ENCODE data around the gene ATF7IP2. TPM values are rescaled to one million over a fixed set of nuclear protein-coding genes. Genes with fewer than 3 reads are reported as not detected.
"Not testable (repeated sequence)": the region's sequence is repeated elsewhere in the genome, so short reads cannot be mapped to it uniquely, and the experiment has no call there.

The ATF7IP2 gene, protein sequence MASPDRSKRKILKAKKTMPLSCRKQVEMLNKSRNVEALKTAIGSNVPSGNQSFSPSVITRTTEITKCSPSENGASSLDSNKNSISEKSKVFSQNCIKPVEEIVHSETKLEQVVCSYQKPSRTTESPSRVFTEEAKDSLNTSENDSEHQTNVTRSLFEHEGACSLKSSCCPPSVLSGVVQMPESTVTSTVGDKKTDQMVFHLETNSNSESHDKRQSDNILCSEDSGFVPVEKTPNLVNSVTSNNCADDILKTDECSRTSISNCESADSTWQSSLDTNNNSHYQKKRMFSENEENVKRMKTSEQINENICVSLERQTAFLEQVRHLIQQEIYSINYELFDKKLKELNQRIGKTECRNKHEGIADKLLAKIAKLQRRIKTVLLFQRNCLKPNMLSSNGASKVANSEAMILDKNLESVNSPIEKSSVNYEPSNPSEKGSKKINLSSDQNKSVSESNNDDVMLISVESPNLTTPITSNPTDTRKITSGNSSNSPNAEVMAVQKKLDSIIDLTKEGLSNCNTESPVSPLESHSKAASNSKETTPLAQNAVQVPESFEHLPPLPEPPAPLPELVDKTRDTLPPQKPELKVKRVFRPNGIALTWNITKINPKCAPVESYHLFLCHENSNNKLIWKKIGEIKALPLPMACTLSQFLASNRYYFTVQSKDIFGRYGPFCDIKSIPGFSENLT
- total RNA-seq = 10 to 100 TPM; 15.5 to 32.8 (median 28.3) TPM

GRCh38 chr16:10385725-10386516 is at the start of gene ATF7IP2:
Gene ATF7IP2 (plus strand): TSS chr16:10386061. CDS start chr16:10430621, 44,560 bp downstream.
- peak; percentile 87 to 91 for DNase-seq
- WGBS, 2 donors = 8 to 13% methylated on average over 46 to 53 of the region's 66 CpGs
- Histone ChIP-seq H3K27me3 (no peaks in the 10 kb centered on the region), H3K9me3 (no peaks in the 10 kb centered on the region), H3K4me3 (replicated peaks in 1 of 3) (peak within 1 kb of the TSS; percentile 42 to 67 (median 47)), H3K27ac (peak within 1 kb of the TSS; percentile 61 to 75 (median 69)), H3K4me1 (peaks cover 5 to 8% of the 10 kb centered on the region in 2 donors), H3K36me3 (no peaks in the 10 kb centered on the region)
- intact Hi-C loops (cut with DNase I) = no loop called here
- TF ChIP-seq POLR2A (IDR thresholded peaks at IDR 0.05) (peak in 1 of 2 donors; percentile 90), CTCF (IDR thresholded peaks at IDR 0.05) (no peak)

GRCh38 chr16:10338426-10338825 is 47.4 kb upstream of the ATF7IP2 start:
- DNase-seq = peak in 1 of 2 donors; percentile 7
- Histone ChIP-seq H3K4me3 (replicated peaks in 1 of 3) (no peak overlapping the region), H3K27ac (no peak overlapping the region), H3K36me3 (no peaks in the 10 kb centered on the region), H3K4me1 (peaks cover 0 to 16% of the 10 kb centered on the region in 2 donors), H3K9me3 (no peaks in the 10 kb centered on the region), H3K27me3 (no peaks in the 10 kb centered on the region)
- 43 to 58% methylated on average over 2 of the region's 2 CpGs for WGBS, 2 donors
- intact Hi-C loops (cut with DNase I) = no loop called here
- TF ChIP-seq CTCF (IDR thresholded peaks at IDR 0.05) (no peak), POLR2A (IDR thresholded peaks at IDR 0.05) (no peak)

DNA sequence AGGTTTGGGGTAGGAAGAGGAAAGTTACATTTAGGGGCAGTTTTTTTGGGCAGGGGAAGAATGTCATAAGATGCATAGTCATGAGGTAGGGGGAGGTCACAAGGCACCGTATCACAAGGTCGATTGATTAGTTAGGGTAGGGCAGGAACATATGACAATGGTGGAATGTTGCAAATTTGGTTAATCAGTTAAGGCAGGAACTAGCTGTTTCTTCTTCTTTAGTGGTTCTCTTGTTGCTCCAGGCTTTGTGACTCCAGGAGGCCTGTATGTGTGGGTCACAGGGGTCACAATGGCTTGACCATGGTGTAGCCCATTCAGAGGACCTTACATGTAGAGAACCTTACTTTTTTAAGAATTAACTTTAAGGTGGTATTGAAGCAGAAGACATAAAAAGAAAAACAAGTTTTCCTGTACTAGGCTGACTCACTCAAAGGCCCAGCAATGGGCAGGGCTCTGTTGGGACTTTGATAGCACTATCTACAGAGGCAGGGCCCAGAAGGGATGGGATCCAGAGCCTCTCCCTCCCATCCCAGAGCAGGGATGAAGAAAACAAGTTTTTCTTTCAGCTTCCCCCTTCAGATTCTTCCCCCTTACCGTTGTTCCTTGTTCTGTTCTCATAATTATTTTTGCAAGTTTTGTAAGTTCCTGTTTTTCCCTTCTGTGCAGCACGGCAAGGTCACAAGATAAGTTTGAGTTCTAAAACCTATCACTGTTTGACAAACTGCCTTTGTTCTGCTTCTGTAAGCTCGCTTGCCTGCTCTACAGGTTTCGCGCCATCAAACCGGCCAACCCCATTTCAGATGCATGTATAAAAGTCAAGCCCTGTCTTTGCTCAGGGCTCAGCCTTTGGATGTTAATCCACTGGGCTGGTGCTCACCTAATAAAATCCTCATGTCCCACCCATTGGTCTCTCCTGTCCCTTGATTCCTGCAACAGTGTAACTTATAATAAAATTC is 45.8 kb upstream of the ATF7IP2 start:
- 90 to 91% methylated on average over 8 of the region's 8 CpGs for WGBS, 2 donors
- DNase-seq = no peak
- Histone ChIP-seq H3K4me1 (peaks cover 0 to 4% of the 10 kb centered on the region in 2 donors), H3K4me3 (replicated peaks in 1 of 3) (no peak overlapping the region), H3K27ac (no peak overlapping the region), H3K36me3 (no peaks in the 10 kb centered on the region), H3K9me3 (no peaks in the 10 kb centered on the region), H3K27me3 (no peaks in the 10 kb centered on the region)
- intact Hi-C loops (cut with DNase I) = no loop called here
- TF ChIP-seq POLR2A (IDR thresholded peaks at IDR 0.05) (no peak), CTCF (IDR thresholded peaks at IDR 0.05) (no peak)

GRCh38 chr16:10343124-10343760 is 42.6 kb upstream of the ATF7IP2 start:
- H3K4me1 ChIP-seq = no peaks in the 10 kb centered on the region
- intact Hi-C loops (cut with DNase I) = no loop called here

GRCh38 chr16:10344699-10345098 is 41.2 kb upstream of the ATF7IP2 start:
- H3K27ac ChIP-seq; DNase-seq; intact Hi-C loops (cut with DNase I); H3K4me1 ChIP-seq; H3K9me3 ChIP-seq; H3K27me3 ChIP-seq; H3K36me3 ChIP-seq; H3K4me3 ChIP-seq (replicated peaks in 1 of 3): not testable (repeated sequence)
- WGBS, 2 donors = 88 to 96% methylated on average over 1 of the region's 1 CpG

More at GRCh38 chr16:10343124-10343760, 42.6 kb upstream of the ATF7IP2 start:
- Histone ChIP-seq H3K36me3 (no peaks in the 10 kb centered on the region), H3K9me3 (no peaks in the 10 kb centered on the region), H3K27me3 (no peaks in the 10 kb centered on the region), H3K4me3 (replicated peaks in 1 of 3) (no peak overlapping the region), H3K27ac (no peak overlapping the region)
- WGBS, 2 donors = 88 to 90% methylated on average over 9 of the region's 9 CpGs
- TF ChIP-seq POLR2A (IDR thresholded peaks at IDR 0.05) (no peak), CTCF (IDR thresholded peaks at IDR 0.05) (no peak)
- DNase-seq = no peak

Data from thyroid gland (tissue), 4 donors.